ENCODE data around the gene KCNMA1.

The KCNMA1 gene

DNA sequence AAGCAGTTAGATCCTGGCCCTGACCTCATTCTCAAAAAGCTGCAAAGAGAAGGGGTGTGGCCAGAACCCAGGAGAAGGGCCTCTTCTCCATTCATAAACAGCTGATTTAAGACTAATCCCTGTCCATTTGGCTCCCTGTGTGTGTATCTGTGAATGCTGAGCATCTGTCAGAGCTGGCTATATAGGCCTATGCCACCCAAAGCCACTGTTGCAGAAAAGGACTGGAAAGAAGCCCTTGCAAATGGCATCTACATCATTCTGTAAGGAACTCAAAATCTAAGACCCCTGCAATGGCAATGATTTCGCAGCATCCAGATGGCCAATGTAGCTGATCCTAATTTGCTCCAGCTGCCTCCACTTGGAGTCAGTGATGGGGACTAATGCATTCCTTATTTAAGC is 384.5 kb downstream of the KCNMA1 start:
- no peak for DNase-seq

DNA sequence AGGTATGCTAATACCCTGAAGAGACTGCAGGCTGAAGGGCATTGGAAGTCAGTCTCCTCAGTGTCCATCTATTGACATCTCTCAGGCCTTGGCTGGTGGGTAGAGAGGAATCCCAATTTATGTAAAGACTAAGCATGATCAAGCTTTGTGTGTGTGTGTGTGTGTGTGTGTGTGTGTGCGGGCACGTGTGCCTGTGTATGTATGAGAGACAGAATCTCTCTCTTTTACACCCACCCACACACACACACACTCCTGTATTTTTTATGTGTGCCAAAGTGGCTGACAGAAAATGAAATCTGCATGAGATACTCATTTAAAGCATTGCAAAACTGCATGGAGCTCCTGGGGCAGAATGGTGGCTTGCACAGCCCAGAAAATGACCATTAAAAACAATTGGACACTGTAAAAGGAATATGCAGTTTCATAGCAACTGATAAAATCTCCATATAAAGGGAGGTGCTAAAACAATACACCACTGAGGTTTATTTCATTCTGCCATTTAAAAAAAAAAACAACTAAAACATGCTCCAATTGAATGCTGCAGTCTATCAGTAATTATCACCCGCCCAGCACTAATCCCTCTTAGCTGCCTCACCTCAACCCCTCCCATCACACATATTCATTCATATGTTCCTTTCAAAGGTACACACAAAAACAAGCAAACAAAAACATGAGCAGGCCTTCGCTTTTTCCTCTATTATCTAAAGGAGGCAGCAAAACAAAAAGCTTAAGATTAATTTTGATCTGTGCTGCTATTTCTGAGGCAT is 385.0 kb downstream of the KCNMA1 start:
- DNase-seq = no peak

- no peak for DNase-seq
These were observed 386.2 kb downstream of the KCNMA1 start for GRCh38 chr10:77251297-77252013.

GRCh38 chr10:77249901-77250459 is 387.6 kb downstream of the KCNMA1 start:
- no peak for DNase-seq

DNA sequence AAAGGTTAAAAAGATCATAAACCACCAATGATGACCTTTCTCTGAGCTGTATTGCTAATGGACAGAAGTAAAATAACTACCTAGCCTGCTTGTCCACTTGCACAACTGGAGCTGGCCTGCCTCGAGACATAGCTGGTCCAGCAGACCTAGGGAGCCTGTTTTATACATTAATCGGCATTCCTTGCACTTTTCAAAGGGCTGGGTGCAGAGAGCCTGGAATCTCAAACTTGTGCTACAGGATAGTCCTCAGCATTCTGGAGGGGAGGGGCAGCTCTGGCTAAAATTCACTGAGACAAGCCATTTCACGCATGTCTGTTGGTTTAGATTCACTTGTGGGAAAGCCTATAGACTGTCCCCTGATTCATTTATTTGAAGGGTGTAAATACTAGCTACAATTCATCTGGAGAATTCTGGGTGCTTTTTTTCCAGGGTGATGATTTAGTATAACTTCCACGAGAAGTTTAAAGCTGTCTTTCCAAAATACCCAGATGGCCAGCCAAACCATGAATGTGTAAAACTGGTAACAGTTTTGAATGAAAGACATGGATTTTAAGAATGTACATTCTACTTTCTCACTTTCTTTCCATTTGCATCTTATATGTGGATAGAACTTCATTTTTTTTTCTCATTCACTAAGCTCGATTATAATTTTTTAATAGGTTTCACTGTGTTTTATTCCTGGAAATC is 389.4 kb downstream of the KCNMA1 start:
- no peak for DNase-seq

- no peak for DNase-seq
These were observed 390.3 kb downstream of the KCNMA1 start for GRCh38 chr10:77247031-77247990.

GRCh38 chr10:77245953-77246352 is 391.7 kb downstream of the KCNMA1 start:
- no peak for DNase-seq

DNA sequence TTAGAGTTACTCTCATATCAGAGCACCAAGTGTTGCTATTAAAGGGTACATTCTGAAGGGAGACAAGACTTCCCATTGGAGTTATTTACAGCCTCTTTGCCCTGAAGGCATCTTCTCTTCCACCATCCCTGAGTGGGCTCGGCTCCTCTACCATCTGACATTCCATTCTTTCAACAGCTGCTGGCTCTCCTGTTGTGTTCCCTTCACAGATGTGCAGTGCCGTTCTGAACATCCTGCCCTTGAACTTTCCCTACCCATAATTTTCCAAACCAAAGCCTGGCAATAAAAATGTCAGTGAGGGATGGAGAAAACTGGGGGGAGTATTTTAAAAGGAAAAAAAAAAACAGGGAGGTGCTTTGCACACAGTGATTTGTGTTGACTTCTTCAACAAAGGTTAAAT is 392.9 kb downstream of the KCNMA1 start:
- no peak for DNase-seq

- DNase-seq = no peak
These were observed 393.3 kb downstream of the KCNMA1 start for GRCh38 chr10:77244286-77244685.

DNA sequence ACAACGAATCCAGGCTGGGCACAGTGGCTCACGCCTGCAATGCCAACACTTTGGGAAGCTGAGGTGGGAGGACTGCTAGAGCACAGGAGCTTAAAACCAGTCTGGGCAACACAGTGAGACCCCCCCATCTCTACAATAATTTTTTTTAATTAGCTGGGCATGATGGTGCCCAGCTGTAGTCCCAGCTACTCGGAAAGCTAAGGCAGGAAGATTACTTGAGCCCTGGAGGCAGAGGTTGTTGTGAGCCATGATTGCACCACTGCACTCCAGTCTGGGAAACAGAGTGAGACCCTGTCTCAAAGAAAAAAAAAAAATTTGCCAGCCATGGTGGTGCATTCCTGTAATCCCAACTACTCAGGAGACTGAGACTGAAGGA is 396.3 kb downstream of the KCNMA1 start:
- DNase-seq = no peak

- DNase-seq = no peak
These were observed 396.8 kb downstream of the KCNMA1 start for GRCh38 chr10:77240706-77241349.

GRCh38 chr10:77240041-77240652 is 397.5 kb downstream of the KCNMA1 start:
- peak; percentile 57 for DNase-seq

DNA sequence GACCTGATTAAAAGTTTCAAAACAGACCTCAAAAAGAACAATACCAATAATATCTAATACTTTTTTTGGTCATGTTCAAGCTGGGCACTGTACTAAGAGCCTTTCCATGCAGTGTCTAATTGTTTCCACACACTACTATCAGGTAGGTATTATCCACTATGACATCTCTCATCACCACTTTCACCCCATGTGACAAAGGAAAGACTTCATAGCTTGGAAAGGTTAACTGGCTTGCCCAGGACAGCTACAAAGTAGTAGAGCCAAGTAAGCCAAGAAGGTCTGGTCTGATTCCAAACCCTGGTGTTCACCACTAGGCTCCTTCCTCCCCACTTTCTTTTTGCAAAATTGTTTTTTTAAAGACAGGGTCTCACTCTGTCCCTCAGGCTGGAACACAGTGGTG is 400.5 kb downstream of the KCNMA1 start:
- DNase-seq = no peak

DNA sequence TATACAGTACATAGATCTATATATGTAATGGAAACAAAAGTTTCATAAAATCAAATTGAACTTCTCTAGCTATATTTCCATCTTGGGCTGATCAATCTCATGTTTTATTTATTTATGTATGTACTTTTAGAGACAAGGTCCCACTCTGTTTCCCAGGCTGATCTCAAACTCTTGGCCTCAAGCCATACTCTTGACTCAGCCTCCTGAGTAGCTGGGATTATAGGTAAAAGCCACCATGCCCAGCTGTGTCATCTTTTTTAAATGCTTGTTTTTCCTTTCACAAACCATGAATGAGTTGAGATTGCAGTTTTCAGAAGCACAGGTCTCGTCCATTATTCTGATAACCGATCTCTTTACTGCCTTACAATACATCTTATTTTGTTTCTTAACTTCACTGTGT is 400.9 kb downstream of the KCNMA1 start:
- DNase-seq = no peak

- DNase-seq = no peak
These were observed 401.6 kb downstream of the KCNMA1 start for GRCh38 chr10:77236029-77236428.

GRCh38 chr10:77234599-77234998 is 403.0 kb downstream of the KCNMA1 start:
- DNase-seq = no peak

GRCh38 chr10:77233466-77233865 is 404.1 kb downstream of the KCNMA1 start:
- no peak for DNase-seq

DNA sequence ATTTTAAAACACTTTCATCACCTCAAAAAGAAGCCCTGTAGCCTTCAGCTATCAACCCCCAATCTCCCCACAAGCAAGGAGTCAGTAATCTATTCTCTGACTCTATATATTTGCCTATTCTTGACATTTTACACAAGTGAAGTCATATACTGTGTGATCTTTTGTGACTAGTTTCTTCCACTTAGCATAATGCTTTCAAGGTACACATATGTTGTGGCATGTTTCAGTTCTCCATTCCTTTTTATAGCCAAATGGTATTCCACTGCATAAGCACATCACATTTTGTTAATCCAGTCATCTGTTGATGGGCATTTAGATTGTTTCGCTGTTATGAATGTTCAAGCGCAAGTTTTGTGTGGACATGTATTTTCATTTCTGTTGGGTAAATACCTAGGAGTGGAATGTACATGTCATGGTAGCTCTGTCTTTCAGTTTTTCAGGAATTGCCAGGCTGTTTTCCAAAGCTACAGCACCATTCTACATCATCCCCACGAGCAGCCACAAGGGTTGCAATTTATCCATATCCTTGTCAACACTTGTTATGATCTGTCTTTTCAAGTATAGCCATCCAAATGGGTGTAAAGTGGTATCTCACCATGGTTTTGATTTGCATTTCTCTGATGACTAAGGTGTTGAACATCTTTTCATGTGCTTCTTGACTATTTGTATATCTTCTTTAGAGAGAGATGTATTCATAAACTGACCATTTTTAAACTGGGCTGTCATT is 405.6 kb downstream of the KCNMA1 start:
- DNase-seq = no peak

DNA sequence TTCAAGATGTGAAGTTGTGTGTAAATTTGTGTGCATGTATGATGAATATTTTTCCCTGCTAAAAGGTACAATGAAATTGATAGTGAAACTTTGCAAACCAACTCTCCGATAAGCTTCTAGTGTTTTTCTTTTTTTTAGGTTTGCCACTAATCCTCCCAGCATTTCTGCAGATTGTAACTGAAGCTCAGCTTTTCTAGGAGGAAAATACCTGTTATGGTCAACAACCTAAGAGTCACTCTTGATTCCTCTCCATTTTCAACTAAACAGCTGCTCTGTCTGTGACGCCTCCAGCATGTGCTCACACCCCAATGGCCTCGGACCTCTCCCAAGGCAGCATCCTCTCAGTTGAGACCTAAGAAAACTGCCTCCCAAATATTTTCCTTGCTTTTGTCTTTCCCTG is 406.2 kb downstream of the KCNMA1 start:
- no peak for DNase-seq

DNA sequence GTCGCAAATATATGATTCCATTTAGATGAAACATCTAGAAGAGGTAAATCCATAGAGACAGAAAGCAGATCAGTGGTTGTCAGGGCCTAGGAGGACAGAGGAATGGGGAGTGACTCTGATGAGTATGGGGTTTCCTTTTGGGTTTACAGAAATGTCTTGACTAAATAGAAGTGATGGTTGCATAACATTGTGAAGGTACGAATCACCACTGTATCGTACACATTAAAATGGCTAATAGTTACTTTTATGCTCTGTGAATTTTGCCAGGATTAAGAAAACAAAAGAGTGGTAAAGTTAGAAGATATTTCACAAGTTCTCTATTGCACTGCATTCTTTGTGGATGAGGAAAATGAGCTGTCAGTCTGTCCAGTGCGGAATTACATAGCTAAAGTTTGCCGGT is 407.4 kb downstream of the KCNMA1 start:
- DNase-seq = no peak

GRCh38 chr10:77229704-77230103 is 407.9 kb downstream of the KCNMA1 start:
- no peak for DNase-seq

Data from left hindlimb (tissue), 1 donor.